ENCODE measurements around the gene PPIL4. TPM values are rescaled to one million over a fixed set of nuclear protein-coding genes. Genes with fewer than 3 reads are reported as not detected.
A peak's percentile ranks its signal among the peaks of the same experiment; 100 is the strongest.

The PPIL4 gene
- total and polyA plus RNA-seq, 2 of the 13 experiments (the other 11 are each of a cell fraction or from before 2014, with no cell fraction given), result 5.5 to 46.0 TPM

- FAIRE-seq, result no peak
- intact Hi-C loops (cut with micrococcal nuclease; ENCODE audit: unreplicated experiment), result no loop called here
- Histone ChIP-seq H2AFZ (ENCODE audit: low read length) (no peak overlapping the region), H3K79me2 (ENCODE audit: insufficient read depth, low read length) (no peaks in the 10 kb centered on the region), H3K9ac (ENCODE audit: insufficient read depth, low read depth, low read length) (no peak overlapping the region), H3K36me3 (replicated peaks in 1 of 2; ENCODE audit: control insufficient read depth in 1 of 2, insufficient read depth in 2 of 2, low read length in 2 of 2) (no peaks in the 10 kb centered on the region), H3K4me2 (ENCODE audit: low read depth, low read length) (no peak overlapping the region), H3K4me1 (ENCODE audit: insufficient read depth, low read length) (peaks cover 31% of the 10 kb centered on the region), H3K9me3 (ENCODE audit: low read length) (no peaks in the 10 kb centered on the region), H4K20me1 (ENCODE audit: insufficient read depth, low read length) (no peaks in the 10 kb centered on the region), H3K4me3 (replicated peaks in 1 of 3; ENCODE audit: insufficient read depth in 1 of 3, low read depth in 2 of 3, low read length in 3 of 3) (no peak overlapping the region), H3K27me3 (ENCODE audit: control insufficient read depth in 1 of 2, insufficient read depth in 2 of 2, low read length in 2 of 2) (no peaks in the 10 kb centered on the region), H3K27ac (ENCODE audit: extremely low read length, insufficient read depth, low read length) (no peak overlapping the region)
- DNase-seq (ENCODE audit: low spot score), result no peak
- no TSS peak for BruUV-seq (replicated peaks)
- 91% methylated on average over 18 of the region's 18 CpGs for WGBS (ENCODE audit: low lambda C conversion rate)
- ChIA-PET CTCF (ENCODE audit: low intra/inter-chr PET ratio, low total read pairs) (no interaction called here), POLR2A (no interaction called here)
- ATAC-seq, result no peak
- TF ChIP-seq ZNF569 (CRISPR knock-in tag; IDR thresholded peaks at IDR 0.05; ENCODE audit: borderline replicate concordance) (no peak), HES4 (CRISPR knock-in tag; IDR thresholded peaks at IDR 0.05; ENCODE audit: borderline replicate concordance) (0 out of 2 replicates have a peak, but pooled peaks have one; percentile 24), ZNF580 (CRISPR knock-in tag; IDR thresholded peaks at IDR 0.05; ENCODE audit: borderline replicate concordance, low read depth) (no peak)
- in situ Hi-C loops (cut with HindIII; ENCODE audit: extremely low pct_ligation_motif_present, low pct_unique_long_range_greater_than_20kb), result no loop called here
These were observed 65.2 kb downstream of the PPIL4 start for GRCh38 chr6:149480502-149481280.

GRCh38 chr6:149478631-149479314, 67.1 kb downstream of the PPIL4 start:
- Histone ChIP-seq H3K4me2 (ENCODE audit: low read depth, low read length) (no peak overlapping the region), H3K9me3 (ENCODE audit: low read length) (no peaks in the 10 kb centered on the region), H3K79me2 (ENCODE audit: insufficient read depth, low read length) (no peaks in the 10 kb centered on the region), H4K20me1 (ENCODE audit: insufficient read depth, low read length) (no peaks in the 10 kb centered on the region), H3K36me3 (replicated peaks in 1 of 2; ENCODE audit: control insufficient read depth in 1 of 2, insufficient read depth in 2 of 2, low read length in 2 of 2) (no peaks in the 10 kb centered on the region), H3K27me3 (ENCODE audit: control insufficient read depth in 1 of 2, insufficient read depth in 2 of 2, low read length in 2 of 2) (no peaks in the 10 kb centered on the region), H3K27ac (ENCODE audit: extremely low read length, insufficient read depth, low read length) (no peak overlapping the region), H2AFZ (ENCODE audit: low read length) (no peak overlapping the region), H3K4me3 (replicated peaks in 1 of 3; ENCODE audit: insufficient read depth in 1 of 3, low read depth in 2 of 3, low read length in 3 of 3) (no peak overlapping the region), H3K9ac (ENCODE audit: insufficient read depth, low read depth, low read length) (no peak overlapping the region), H3K4me1 (ENCODE audit: insufficient read depth, low read length) (peaks cover 35% of the 10 kb centered on the region)
- POLR2A ChIA-PET, result no interaction called here
- 94% methylated on average over 5 of the region's 5 CpGs for WGBS (ENCODE audit: low lambda C conversion rate)
- TF ChIP-seq ZNF121 (CRISPR knock-in tag; IDR thresholded peaks at IDR 0.05) (peak; percentile 84), CHCHD3 (CRISPR knock-in tag; IDR thresholded peaks at IDR 0.05) (no peak)
- intact Hi-C loops (cut with micrococcal nuclease; ENCODE audit: unreplicated experiment), result no loop called here
- in situ Hi-C loops (cut with HindIII; ENCODE audit: extremely low pct_ligation_motif_present, low pct_unique_long_range_greater_than_20kb), result no loop called here
- ATAC-seq, result no peak
- no peak for DNase-seq (ENCODE audit: low spot score)
- no TSS peak for BruUV-seq (replicated peaks)
- CTCF ChIA-PET (ENCODE audit: low intra/inter-chr PET ratio, low total read pairs), result no interaction called here
- FAIRE-seq, result no peak
